Measurements from ENCODE around the gene NR4A3. TPM values are rescaled to one million over a fixed set of nuclear protein-coding genes. Genes with fewer than 3 reads are reported as not detected.

The NR4A3 gene
- total RNA-seq, 4 donors from 2014 or later: 1.8 to 34.0 (median 3.8) TPM

DNA sequence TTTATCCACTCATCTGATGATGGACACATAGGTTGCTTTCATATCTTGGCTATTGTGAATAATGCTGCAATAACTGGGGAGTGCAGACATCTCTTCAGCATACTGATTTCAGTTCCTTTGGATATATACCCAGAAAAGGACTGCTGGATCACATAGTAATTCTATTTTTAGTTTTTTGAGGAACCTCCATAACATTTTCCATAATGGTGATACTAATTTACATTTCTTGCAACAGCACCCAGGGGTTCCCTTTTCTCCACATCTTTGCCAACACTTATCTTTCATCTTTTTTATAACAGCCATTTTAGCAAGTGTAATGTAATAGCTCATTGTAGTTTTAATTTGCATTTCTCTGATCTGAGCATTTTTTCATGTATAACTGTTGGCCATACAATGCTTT lies 34.1 kb upstream of the NR4A3 start:
- H3K4me1 ChIP-seq: no peaks in the 10 kb centered on the region
- ATAC-seq (no peak), DNase-seq (no peak)
- H3K4me3 ChIP-seq: no peak overlapping the region
- H3K9me3 ChIP-seq: no peaks in the 10 kb centered on the region
- intact Hi-C loops (cut with DNase I; ENCODE audit: low total_unique reads) (no loop called here), in situ Hi-C loops (cut with MboI; ENCODE audit: low sequenced_read_pairs in 4 of 4) (no loop called here)
- no peaks in the 10 kb centered on the region for H3K27me3 ChIP-seq
- TF ChIP-seq POLR2A (IDR thresholded peaks at IDR 0.05): no peak
- TF ChIP-seq CTCF (IDR thresholded peaks at IDR 0.05 in 4 of 5, conservative IDR thresholded peaks at IDR 0.05 in 1 of 5): no peak
- H3K27ac ChIP-seq: no peak overlapping the region
- no peaks in the 10 kb centered on the region for H3K36me3 ChIP-seq

- H3K36me3 ChIP-seq: no peaks in the 10 kb centered on the region
- DNase-seq (no peak), ATAC-seq (no peak)
- H3K27ac ChIP-seq: no peak overlapping the region
- no peaks in the 10 kb centered on the region for H3K4me1 ChIP-seq
- no peak for TF ChIP-seq CTCF (IDR thresholded peaks at IDR 0.05 in 4 of 5, conservative IDR thresholded peaks at IDR 0.05 in 1 of 5)
- no peak for TF ChIP-seq POLR2A (IDR thresholded peaks at IDR 0.05)
- in situ Hi-C loops (cut with MboI; ENCODE audit: low sequenced_read_pairs in 4 of 4) (no loop called here), intact Hi-C loops (cut with DNase I; ENCODE audit: low total_unique reads) (no loop called here)
- H3K27me3 ChIP-seq: no peaks in the 10 kb centered on the region
- no peaks in the 10 kb centered on the region for H3K9me3 ChIP-seq
- no peak overlapping the region for H3K4me3 ChIP-seq
Measured at GRCh38 chr9:99793528-99793927, 28.2 kb upstream of the NR4A3 start.

GRCh38 chr9:99796231-99796630 lies 25.5 kb upstream of the NR4A3 start:
- H3K27me3 ChIP-seq: no peaks in the 10 kb centered on the region
- intact Hi-C loops (cut with DNase I; ENCODE audit: low total_unique reads): no loop called here
- no peaks in the 10 kb centered on the region for H3K9me3 ChIP-seq
- H3K27ac ChIP-seq: no peak overlapping the region
- no peak for TF ChIP-seq CTCF (IDR thresholded peaks at IDR 0.05 in 4 of 5, conservative IDR thresholded peaks at IDR 0.05 in 1 of 5)
- TF ChIP-seq POLR2A (IDR thresholded peaks at IDR 0.05): no peak
- no peaks in the 10 kb centered on the region for H3K36me3 ChIP-seq
- in situ Hi-C loops (cut with MboI; ENCODE audit: low sequenced_read_pairs in 4 of 4): no loop called here
- H3K4me1 ChIP-seq: no peaks in the 10 kb centered on the region
- DNase-seq (no peak), ATAC-seq (no peak)
- H3K4me3 ChIP-seq: no peak overlapping the region

DNA sequence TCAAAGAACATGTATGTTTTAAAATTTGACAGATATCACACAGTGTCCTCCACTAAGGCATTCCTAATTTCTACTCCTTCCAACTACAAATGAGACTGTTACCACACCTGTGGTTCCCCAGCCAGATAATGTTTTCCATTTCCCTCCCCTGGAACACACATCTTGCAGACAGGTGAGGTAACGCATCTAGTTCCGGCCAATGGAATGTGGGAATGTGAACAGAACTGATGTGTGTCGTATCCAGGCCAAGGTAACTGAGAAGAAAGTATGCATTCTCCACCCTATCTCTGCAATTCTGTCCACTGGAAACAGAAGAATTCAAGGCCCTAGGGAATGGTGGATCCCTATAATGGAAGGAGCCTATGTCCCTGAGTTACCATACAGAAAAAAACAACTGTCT lies 19.9 kb upstream of the NR4A3 start:
- Histone ChIP-seq H3K9me3 (no peaks in the 10 kb centered on the region), H3K4me1 (no peaks in the 10 kb centered on the region), H3K4me3 (no peak overlapping the region), H3K36me3 (no peaks in the 10 kb centered on the region), H3K27me3 (no peaks in the 10 kb centered on the region), H3K27ac (no peak overlapping the region)
- ATAC-seq (no peak), DNase-seq (no peak)
- intact Hi-C loops (cut with DNase I; ENCODE audit: low total_unique reads) (no loop called here), in situ Hi-C loops (cut with MboI; ENCODE audit: low sequenced_read_pairs in 4 of 4) (loop anchor here in 3 of 4 donors (25.0 kb wide), 3 partner anchors 411 to 614 kb away; partner anchors contain the start of genes ALG2 (in 1 of the 3) and SEC61B (in 1 of the 3))
- TF ChIP-seq CTCF (IDR thresholded peaks at IDR 0.05 in 4 of 5, conservative IDR thresholded peaks at IDR 0.05 in 1 of 5) (no peak), POLR2A (IDR thresholded peaks at IDR 0.05) (no peak)

- no peak for TF ChIP-seq POLR2A (IDR thresholded peaks at IDR 0.05)
- TF ChIP-seq CTCF (IDR thresholded peaks at IDR 0.05 in 4 of 5, conservative IDR thresholded peaks at IDR 0.05 in 1 of 5): no peak
- DNase-seq (no peak), ATAC-seq (no peak)
- in situ Hi-C loops (cut with MboI; ENCODE audit: low sequenced_read_pairs in 4 of 4): loop anchor here in 3 of 4 donors (25.0 kb wide), 3 partner anchors 409 to 616 kb away; partner anchors contain the start of genes ALG2 (in 1 of the 3) and SEC61B (in 1 of the 3)
- Histone ChIP-seq H3K36me3 (no peaks in the 10 kb centered on the region), H3K4me3 (no peak overlapping the region), H3K27ac (no peak overlapping the region), H3K9me3 (no peaks in the 10 kb centered on the region), H3K27me3 (no peaks in the 10 kb centered on the region), H3K4me1 (peaks cover 7% of the 10 kb centered on the region in 2 donors)
- intact Hi-C loops (cut with DNase I; ENCODE audit: low total_unique reads): no loop called here
Measured at GRCh38 chr9:99803694-99804093, 18.0 kb upstream of the NR4A3 start.

Data from gastrocnemius medialis (tissue), 4 donors.